Measurements from ENCODE around the gene CLEC16A.

CLEC16A gene, protein sequence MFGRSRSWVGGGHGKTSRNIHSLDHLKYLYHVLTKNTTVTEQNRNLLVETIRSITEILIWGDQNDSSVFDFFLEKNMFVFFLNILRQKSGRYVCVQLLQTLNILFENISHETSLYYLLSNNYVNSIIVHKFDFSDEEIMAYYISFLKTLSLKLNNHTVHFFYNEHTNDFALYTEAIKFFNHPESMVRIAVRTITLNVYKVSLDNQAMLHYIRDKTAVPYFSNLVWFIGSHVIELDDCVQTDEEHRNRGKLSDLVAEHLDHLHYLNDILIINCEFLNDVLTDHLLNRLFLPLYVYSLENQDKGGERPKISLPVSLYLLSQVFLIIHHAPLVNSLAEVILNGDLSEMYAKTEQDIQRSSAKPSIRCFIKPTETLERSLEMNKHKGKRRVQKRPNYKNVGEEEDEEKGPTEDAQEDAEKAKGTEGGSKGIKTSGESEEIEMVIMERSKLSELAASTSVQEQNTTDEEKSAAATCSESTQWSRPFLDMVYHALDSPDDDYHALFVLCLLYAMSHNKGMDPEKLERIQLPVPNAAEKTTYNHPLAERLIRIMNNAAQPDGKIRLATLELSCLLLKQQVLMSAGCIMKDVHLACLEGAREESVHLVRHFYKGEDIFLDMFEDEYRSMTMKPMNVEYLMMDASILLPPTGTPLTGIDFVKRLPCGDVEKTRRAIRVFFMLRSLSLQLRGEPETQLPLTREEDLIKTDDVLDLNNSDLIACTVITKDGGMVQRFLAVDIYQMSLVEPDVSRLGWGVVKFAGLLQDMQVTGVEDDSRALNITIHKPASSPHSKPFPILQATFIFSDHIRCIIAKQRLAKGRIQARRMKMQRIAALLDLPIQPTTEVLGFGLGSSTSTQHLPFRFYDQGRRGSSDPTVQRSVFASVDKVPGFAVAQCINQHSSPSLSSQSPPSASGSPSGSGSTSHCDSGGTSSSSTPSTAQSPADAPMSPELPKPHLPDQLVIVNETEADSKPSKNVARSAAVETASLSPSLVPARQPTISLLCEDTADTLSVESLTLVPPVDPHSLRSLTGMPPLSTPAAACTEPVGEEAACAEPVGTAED

DNA sequence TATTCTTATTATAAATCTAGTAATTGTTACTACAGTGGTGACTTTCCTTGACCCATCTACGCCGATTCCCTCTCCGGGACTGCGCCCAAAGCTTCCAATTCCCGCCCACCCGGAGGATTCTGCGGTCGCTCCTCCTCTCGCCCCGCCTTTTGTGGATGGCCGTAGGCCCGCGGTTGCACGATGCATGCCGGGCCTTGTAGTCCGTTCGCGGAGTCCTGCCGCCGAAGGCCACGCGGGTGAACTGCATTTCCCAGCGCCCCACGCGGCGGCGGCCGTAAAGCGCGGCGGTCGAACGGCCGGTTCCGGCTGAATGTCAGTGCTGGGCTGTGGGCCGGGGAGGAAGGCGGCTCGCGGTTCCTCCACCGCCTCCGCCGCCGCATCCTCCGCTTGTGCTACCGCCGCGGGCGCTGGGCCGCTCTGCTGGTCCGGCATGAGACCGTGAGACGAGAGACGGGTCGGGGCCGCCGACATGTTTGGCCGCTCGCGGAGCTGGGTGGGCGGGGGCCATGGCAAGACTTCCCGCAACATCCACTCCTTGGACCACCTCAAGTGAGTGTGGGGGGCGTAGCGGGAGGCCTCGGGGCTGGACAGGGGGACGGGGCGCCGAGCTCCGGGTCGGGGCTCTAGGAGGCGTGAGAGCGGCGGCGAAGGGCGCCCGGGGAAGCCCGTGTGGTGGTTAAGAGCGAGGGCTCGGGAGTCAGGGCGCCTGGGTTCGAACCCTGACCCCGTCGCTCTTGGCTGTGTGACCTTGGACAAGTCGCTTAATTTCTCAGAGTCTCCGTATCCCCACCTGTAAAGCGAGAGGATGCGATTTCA lies at the start of gene CLEC16A:
Gene CLEC16A (plus strand): TSS at position 316 of the 816 bp plus-strand sequence. CDS start 154 bp downstream, at position 470.
- TF ChIP-seq, protein P1, sequence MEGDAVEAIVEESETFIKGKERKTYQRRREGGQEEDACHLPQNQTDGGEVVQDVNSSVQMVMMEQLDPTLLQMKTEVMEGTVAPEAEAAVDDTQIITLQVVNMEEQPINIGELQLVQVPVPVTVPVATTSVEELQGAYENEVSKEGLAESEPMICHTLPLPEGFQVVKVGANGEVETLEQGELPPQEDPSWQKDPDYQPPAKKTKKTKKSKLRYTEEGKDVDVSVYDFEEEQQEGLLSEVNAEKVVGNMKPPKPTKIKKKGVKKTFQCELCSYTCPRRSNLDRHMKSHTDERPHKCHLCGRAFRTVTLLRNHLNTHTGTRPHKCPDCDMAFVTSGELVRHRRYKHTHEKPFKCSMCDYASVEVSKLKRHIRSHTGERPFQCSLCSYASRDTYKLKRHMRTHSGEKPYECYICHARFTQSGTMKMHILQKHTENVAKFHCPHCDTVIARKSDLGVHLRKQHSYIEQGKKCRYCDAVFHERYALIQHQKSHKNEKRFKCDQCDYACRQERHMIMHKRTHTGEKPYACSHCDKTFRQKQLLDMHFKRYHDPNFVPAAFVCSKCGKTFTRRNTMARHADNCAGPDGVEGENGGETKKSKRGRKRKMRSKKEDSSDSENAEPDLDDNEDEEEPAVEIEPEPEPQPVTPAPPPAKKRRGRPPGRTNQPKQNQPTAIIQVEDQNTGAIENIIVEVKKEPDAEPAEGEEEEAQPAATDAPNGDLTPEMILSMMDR (IDR thresholded peaks at IDR 0.05), result peak; percentile 66
- Histone ChIP-seq H3K4me3 (ENCODE audit: low read depth in 1 of 2, low read length in 1 of 2) (peak within 1 kb of the TSS; percentile 70 to 94), H3K27ac (peak within 1 kb of the TSS; percentile 79), H3K27me3 (peaks cover 6% of the 10 kb centered on the region), H3K4me1 (ENCODE audit: control insufficient read depth in 1 of 2, insufficient read depth in 1 of 2, low read depth in 1 of 2, low read length in 1 of 2) (peaks cover 70 to 80% of the 10 kb centered on the region in 2 experiments), H3K9me3 (no peaks in the 10 kb centered on the region), H3K36me3 (no peaks in the 10 kb centered on the region)

DNA sequence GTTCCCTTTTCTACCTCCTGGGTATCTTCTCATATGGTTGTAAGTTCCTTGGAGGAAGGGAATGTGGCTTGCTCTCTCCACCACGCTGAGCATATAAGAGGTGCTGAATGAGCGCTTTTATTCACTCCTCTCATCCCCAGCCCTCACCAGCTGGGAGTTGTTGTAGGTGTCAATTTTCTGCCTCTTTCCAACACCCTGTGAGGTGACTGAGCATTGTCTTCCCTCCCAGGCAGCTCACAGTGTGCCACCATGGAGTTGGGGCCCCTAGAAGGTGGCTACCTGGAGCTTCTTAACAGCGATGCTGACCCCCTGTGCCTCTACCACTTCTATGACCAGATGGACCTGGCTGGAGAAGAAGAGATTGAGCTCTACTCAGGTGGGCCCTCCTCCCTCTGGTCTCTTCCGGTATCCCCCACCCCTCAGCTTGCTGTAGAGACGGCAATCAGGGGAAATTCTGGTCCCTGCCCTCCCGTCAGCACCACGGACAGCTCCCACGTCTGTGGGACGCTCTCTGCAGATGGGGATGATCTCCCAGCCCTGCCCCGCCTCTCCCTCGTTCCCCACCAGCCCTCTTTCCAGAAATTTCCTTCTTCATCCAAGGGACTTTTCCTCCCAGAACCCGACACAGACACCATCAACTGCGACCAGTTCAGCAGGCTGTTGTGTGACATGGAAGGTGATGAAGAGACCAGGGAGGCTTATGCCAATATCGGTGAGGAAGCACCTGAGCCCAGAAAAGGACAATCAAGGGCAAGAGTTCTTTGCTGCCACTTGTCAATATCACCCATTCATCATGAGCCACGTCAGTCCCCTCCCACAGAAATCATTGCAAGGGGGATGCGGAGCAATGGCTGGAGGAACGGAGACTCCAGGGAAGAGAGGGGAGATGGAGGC lies 49.1 kb upstream of the CLEC16A start:
- no peaks in the 10 kb centered on the region for H3K9me3 ChIP-seq
- TF ChIP-seq, protein P1 (IDR thresholded peaks at IDR 0.05), result no peak
- H3K27ac ChIP-seq, result no peak overlapping the region

DNA sequence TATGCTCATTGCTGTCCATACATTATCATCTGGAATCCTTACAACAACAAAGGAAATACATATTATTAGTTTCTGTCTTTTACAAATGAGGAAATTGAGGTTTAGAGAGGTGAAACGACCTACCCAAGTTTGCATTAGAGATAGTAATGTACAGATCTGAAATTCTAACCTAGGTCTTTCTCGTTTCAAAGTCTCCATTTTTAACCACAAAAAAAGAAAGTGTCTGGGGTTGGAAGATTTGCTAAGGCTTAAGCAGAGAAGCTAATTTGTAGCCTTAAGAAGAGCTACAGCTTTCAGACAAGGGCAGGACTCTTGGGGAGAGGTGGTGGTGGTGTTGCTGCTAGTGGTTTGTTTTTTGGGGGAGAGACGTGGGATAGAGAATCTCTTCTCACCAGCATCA lies 48.2 kb upstream of the CLEC16A start:
- no peak overlapping the region for H3K4me3 ChIP-seq (ENCODE audit: low read depth in 1 of 2, low read length in 1 of 2)
- no peak overlapping the region for H3K27ac ChIP-seq
- H3K4me1 ChIP-seq (ENCODE audit: control insufficient read depth in 1 of 2, insufficient read depth in 1 of 2, low read depth in 1 of 2, low read length in 1 of 2), result no peaks in the 10 kb centered on the region
- no peaks in the 10 kb centered on the region for H3K27me3 ChIP-seq
- H3K9me3 ChIP-seq, result no peaks in the 10 kb centered on the region
- H3K36me3 ChIP-seq, result no peaks in the 10 kb centered on the region
- TF ChIP-seq, protein P1 (IDR thresholded peaks at IDR 0.05), result no peak

More for the DNA sequence above, 49.1 kb upstream of the CLEC16A start:
- H3K4me1 ChIP-seq (ENCODE audit: control insufficient read depth in 1 of 2, insufficient read depth in 1 of 2, low read depth in 1 of 2, low read length in 1 of 2), result no peaks in the 10 kb centered on the region
- no peaks in the 10 kb centered on the region for H3K27me3 ChIP-seq
- H3K4me3 ChIP-seq (ENCODE audit: low read depth in 1 of 2, low read length in 1 of 2), result no peak overlapping the region
- no peaks in the 10 kb centered on the region for H3K36me3 ChIP-seq

DNA sequence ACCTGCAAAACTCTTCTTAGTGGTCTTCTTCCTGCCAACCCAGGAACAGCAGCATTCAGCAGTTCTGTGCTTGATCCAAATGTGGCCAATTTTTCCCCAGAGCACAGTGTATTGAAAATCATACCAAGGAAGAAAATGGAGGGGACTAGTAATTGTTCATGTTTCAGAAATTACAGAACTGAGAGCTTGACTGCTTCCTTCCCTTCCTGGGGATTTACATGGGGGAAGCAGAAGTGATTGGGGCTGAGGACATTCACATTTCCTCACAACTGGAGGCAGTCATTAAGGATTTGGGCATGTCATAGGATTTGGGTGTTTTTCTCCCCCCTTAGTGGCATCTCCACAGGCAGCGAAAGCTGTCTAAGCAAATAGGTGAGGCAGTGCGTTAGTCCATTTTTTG lies 47.6 kb upstream of the CLEC16A start:
- Histone ChIP-seq H3K9me3 (no peaks in the 10 kb centered on the region), H3K27me3 (no peaks in the 10 kb centered on the region), H3K27ac (no peak overlapping the region), H3K4me3 (ENCODE audit: low read depth in 1 of 2, low read length in 1 of 2) (no peak overlapping the region), H3K4me1 (ENCODE audit: control insufficient read depth in 1 of 2, insufficient read depth in 1 of 2, low read depth in 1 of 2, low read length in 1 of 2) (no peaks in the 10 kb centered on the region), H3K36me3 (no peaks in the 10 kb centered on the region)
- TF ChIP-seq, protein P1 (IDR thresholded peaks at IDR 0.05), result no peak

All from neutrophil (primary cell).